ENCODE measurements around the gene LCE2C.

The LCE2C gene

DNA sequence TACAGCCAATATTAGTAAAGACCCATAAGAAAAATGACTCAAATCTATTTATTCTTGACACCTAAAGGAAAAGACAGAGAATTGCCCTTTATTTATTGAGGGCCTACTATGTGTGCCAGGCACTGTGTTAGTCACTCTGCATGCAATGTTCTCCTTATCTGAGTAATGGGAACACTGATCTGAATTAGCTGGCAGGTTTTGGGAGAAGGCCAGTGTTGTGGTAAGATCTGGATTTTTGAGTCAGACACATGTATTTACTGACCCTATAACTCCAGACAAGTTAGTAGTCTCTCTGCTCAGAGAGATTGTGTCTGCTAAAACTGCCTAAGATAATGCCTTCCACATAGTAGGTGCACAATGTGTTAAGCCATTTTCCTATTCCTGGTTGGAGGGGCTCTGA is 50.2 kb downstream of the LCE2C start:
- DNase-seq (ENCODE audit: low read depth) = no peak

All from HS-27A (cell line).